HG02938 (cell line): ENCODE data around the gene TECTB.

Source experiments
- ATAC-seq: cut with Tn5 transposase; IDR thresholded peaks from one replicate; pipeline ENCODE4 v1.9.1; 2021; ENCODE audit warnings: mild to moderate bottlenecking, moderate library complexity; ENCODE audit not compliant: unreplicated experiment

Gene TECTB

GRCh38 chr10:112345202-112345601 lies 62.0 kb downstream of the TECTB start:
- no peak for ATAC-seq

- no peak for ATAC-seq
Observed at GRCh38 chr10:112345743-112346142, 62.5 kb downstream of the TECTB start.

- ATAC-seq: no peak
Observed at GRCh38 chr10:112346774-112347173, 63.6 kb downstream of the TECTB start.

- ATAC-seq: no peak
Observed at GRCh38 chr10:112347709-112348671, 64.8 kb downstream of the TECTB start.

- ATAC-seq: no peak
Observed at GRCh38 chr10:112348759-112349158, 65.6 kb downstream of the TECTB start.

GRCh38 chr10:112349521-112350085 lies 66.4 kb downstream of the TECTB start:
- ATAC-seq: no peak

GRCh38 chr10:112351146-112351545 lies 67.9 kb downstream of the TECTB start:
- ATAC-seq: no peak

- ATAC-seq: no peak
Observed at GRCh38 chr10:112352044-112352443, 68.8 kb downstream of the TECTB start.

- no peak for ATAC-seq
Observed at GRCh38 chr10:112353046-112353445, 69.8 kb downstream of the TECTB start.
